Activated T-cell treated with anti-CD3 and anti-CD28 coated beads, Interleukin-2, amount 50 U/mL, for 72 hours (primary cell): ENCODE measurements around the gene FXR2. TPM values are rescaled to one million over a fixed set of nuclear protein-coding genes. Genes with fewer than 3 reads are reported as not detected.
A peak's percentile ranks its signal among the peaks of the same experiment; 100 is the strongest.

ENCODE experiments used
- ATAC-seq, 2 donors: fragments of 150-1000 bp; cut with Tn5 transposase; replicated peaks in 1 of 2; 2 replicates each; pipeline ENCODE4 v1.10.0; 2021; ENCODE audit warnings: moderate library complexity in 2 of 2, mild to moderate bottlenecking in 1 of 2
- DNase-seq, 2 donors: peaks; one replicate each; pipeline ENCODE4 v3.0.0; 2021 to 2022; ENCODE audit warnings: mixed read lengths in 1 of 2
- H3K27ac Mint-ChIP-seq: one replicate; pipeline ENCODE4 v1.8.0; 2022; ENCODE audit warnings: mild to moderate bottlenecking, moderate library complexity, mixed read lengths
- H3K27me3 Mint-ChIP-seq: one replicate; pipeline ENCODE4 v1.8.0; 2022; ENCODE audit warnings: low read depth, mixed read lengths
- H3K36me3 Mint-ChIP-seq, 2 donors: one replicate each; pipeline ENCODE4 v1.8.0; 2022; ENCODE audit warnings: mixed read lengths in 2 of 2, mild to moderate bottlenecking in 1 of 2; ENCODE audit not compliant: insufficient read depth in 2 of 2
- H3K4me1 Mint-ChIP-seq: one replicate; pipeline ENCODE4 v1.8.0; 2022; ENCODE audit warnings: low read depth, mixed read lengths
- H3K4me3 Mint-ChIP-seq, 2 donors: one replicate each; pipeline ENCODE4 v1.8.0; 2022; ENCODE audit warnings: mild to moderate bottlenecking in 2 of 2, mixed read lengths in 2 of 2, moderate library complexity in 2 of 2
- H3K9me3 Mint-ChIP-seq, 2 donors: one replicate each; pipeline ENCODE4 v1.8.0; 2022; ENCODE audit warnings: mixed read lengths in 2 of 2
- total RNA-seq, 2 donors: library from RNA; stranded (reverse); gene quantifications; one replicate each; pipeline ENCODE4 v1.2.3, GENCODE V29; 2022

The FXR2 gene
- total RNA-seq, 2 donors from 2014 or later = 52.5 to 53.3 TPM

GRCh38 chr17:7579001-7579833 lies 35.5 kb downstream of the FXR2 start, which contains the start of gene CD68:
Gene CD68 (plus strand): TSS chr17:7579638. CDS start chr17:7579678, 40 bp downstream.
- peak within 1 kb of the TSS; percentile 52 to 83 for H3K4me3 Mint-ChIP-seq
- ATAC-seq = peak; percentile 59 to 70
- DNase-seq = peak; percentile 74 to 83
- H3K36me3 Mint-ChIP-seq = peaks cover 29 to 37% of the 10 kb centered on the region in 2 donors
- no peaks in the 10 kb centered on the region for H3K9me3 Mint-ChIP-seq
- peak within 1 kb of the TSS; percentile 68 for H3K27ac Mint-ChIP-seq
- H3K27me3 Mint-ChIP-seq = no peaks in the 10 kb centered on the region
- peaks cover 87% of the 10 kb centered on the region for H3K4me1 Mint-ChIP-seq

DNA sequence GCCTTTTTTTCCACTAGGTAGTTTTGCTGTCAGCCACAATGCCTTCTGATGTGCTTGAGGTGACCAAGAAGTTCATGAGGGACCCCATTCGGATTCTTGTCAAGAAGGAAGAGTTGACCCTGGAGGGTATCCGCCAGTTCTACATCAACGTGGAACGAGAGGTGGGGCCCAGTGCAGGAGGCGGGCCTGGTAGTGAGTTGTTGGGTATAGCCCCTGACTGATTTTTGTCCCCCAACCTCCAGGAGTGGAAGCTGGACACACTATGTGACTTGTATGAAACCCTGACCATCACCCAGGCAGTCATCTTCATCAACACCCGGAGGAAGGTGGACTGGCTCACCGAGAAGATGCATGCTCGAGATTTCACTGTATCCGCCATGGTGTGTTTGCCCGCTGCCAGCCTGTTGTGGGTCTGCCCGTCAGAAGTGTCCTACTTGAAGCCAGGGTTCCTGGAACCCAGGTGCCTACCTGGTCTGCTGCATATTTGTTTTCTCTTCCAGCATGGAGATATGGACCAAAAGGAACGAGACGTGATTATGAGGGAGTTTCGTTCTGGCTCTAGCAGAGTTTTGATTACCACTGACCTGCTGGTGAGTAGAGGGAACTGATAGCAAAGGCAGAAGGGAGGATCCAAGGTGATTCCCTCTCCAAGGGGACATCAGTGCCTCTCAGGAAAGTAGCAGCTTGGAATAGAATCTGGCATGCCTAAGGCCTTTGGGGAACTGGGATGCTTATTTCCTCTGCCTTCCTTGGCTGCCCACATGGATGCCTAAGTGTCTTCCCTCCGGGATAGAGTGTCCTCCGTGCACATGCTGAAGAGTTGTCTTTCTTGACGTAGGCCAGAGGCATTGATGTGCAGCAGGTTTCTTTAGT lies 37.1 kb downstream of the FXR2 start:
- Mint-ChIP-seq H3K4me3 (peak overlapping the region; percentile 32 to 42), H3K27ac (peak overlapping the region; percentile 80), H3K27me3 (no peaks in the 10 kb centered on the region), H3K9me3 (no peaks in the 10 kb centered on the region), H3K4me1 (peaks cover 88% of the 10 kb centered on the region), H3K36me3 (peaks cover 35 to 46% of the 10 kb centered on the region in 2 donors)
- ATAC-seq = no peak
- no peak for DNase-seq

DNA sequence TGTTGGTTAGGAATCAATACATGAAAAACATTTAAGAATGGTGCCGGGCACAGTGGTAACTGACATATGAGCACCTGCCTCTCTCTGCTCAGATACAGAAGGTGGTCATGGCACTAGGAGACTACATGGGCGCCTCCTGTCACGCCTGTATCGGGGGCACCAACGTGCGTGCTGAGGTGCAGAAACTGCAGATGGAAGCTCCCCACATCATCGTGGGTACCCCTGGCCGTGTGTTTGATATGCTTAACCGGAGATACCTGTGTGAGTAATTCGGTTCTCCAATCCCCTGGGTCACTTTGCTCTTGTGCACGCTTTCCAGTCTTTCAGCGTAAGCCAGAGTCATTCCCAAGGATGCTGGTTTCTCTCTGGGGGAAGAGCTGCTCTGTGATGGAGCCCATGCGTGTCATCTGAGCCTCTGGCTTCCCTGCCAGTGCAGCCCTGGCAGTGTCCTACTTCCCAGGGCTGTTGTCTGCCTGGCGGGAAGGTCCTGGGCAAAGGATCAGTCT lies 38.2 kb downstream of the FXR2 start:
- no peaks in the 10 kb centered on the region for H3K27me3 Mint-ChIP-seq
- peak overlapping the region; percentile 86 for H3K27ac Mint-ChIP-seq
- H3K4me3 Mint-ChIP-seq = peak overlapping the region; percentile 7 to 98
- H3K4me1 Mint-ChIP-seq = peaks cover 87% of the 10 kb centered on the region
- no peaks in the 10 kb centered on the region for H3K9me3 Mint-ChIP-seq
- DNase-seq (no peak), ATAC-seq (no peak)
- H3K36me3 Mint-ChIP-seq = peaks cover 33 to 47% of the 10 kb centered on the region in 2 donors

GRCh38 chr17:7575959-7576358 lies 38.7 kb downstream of the FXR2 start:
- H3K27ac Mint-ChIP-seq = peak overlapping the region; percentile 93
- no peaks in the 10 kb centered on the region for H3K27me3 Mint-ChIP-seq
- no peaks in the 10 kb centered on the region for H3K9me3 Mint-ChIP-seq
- H3K4me1 Mint-ChIP-seq = peaks cover 87% of the 10 kb centered on the region
- ATAC-seq (no peak), DNase-seq (no peak)
- peak overlapping the region; percentile 98 to 99 for H3K4me3 Mint-ChIP-seq
- peaks cover 33 to 47% of the 10 kb centered on the region in 2 donors for H3K36me3 Mint-ChIP-seq

DNA sequence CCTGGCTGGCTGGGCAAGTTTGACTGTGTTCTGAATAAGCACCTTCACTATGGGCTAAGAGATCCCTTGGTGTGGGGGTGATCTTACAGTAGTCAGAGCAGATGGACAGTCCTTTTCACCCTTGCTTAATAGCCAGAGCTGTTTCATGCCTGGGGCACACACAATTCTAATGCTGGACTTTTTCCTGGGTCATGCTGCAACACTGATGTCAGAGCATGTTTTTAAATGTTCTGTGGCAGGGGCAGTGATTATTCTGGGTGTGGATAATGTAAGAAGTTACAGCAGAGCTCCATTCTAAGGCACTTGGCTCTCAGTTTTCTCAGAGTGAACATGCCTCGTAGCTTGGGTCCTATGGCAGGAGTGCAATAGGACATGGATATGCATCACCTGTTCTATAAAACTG lies 39.2 kb downstream of the FXR2 start:
- ATAC-seq (no peak), DNase-seq (no peak)
- Mint-ChIP-seq H3K36me3 (peaks cover 33 to 46% of the 10 kb centered on the region in 2 donors), H3K27me3 (no peaks in the 10 kb centered on the region), H3K4me1 (peaks cover 87% of the 10 kb centered on the region), H3K4me3 (peak overlapping the region; percentile 98 to 99), H3K27ac (peak overlapping the region; percentile 93), H3K9me3 (no peaks in the 10 kb centered on the region)

GRCh38 chr17:7574176-7574953 lies 40.3 kb downstream of the FXR2 start:
- Mint-ChIP-seq H3K36me3 (peaks cover 30 to 46% of the 10 kb centered on the region in 2 donors), H3K27ac (peak overlapping the region; percentile 93), H3K9me3 (no peaks in the 10 kb centered on the region), H3K27me3 (no peaks in the 10 kb centered on the region), H3K4me3 (peak overlapping the region; percentile 98 to 99), H3K4me1 (peaks cover 86% of the 10 kb centered on the region)
- DNase-seq (no peak), ATAC-seq (no peak)

- peaks cover 28 to 43% of the 10 kb centered on the region in 2 donors for H3K36me3 Mint-ChIP-seq
- H3K27ac Mint-ChIP-seq = peak overlapping the region; percentile 98
- H3K27me3 Mint-ChIP-seq = no peaks in the 10 kb centered on the region
- H3K9me3 Mint-ChIP-seq = no peaks in the 10 kb centered on the region
- peak overlapping the region; percentile 98 to 99 for H3K4me3 Mint-ChIP-seq
- ATAC-seq = peak; percentile 44 to 45
- peak; percentile 89 to 90 for DNase-seq
- H3K4me1 Mint-ChIP-seq = peaks cover 77% of the 10 kb centered on the region
Measured at GRCh38 chr17:7573324-7574080, 41.2 kb downstream of the FXR2 start.

DNA sequence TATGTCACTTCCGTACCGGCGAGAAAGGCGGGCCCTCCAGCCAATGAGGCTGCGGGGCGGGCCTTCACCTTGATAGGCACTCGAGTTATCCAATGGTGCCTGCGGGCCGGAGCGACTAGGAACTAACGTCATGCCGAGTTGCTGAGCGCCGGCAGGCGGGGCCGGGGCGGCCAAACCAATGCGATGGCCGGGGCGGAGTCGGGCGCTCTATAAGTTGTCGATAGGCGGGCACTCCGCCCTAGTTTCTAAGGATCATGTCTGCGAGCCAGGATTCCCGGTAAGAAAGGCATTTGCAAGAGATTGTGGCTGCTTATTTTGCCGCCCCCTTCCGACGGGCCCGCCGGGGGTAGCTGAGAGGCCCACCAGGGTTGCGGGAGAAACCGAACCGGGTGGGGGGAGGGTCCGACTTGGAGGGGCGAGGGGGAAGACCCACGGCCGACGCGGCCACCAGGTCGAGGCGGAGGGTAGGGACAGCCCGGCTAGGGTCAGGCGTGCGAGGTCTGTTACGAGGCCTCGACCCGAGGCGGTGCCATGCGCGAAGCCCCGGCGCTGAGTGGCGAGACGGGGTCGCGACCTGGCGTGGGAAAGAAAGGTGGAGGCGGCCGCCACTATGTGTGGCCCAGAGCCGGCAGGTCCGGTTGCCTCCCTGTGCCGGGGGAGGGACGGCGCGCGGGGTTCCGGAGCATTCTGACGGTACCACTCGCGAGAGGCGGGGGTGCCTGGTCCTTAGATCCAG lies 41.9 kb downstream of the FXR2 start:
- Mint-ChIP-seq H3K9me3 (no peaks in the 10 kb centered on the region), H3K27me3 (no peaks in the 10 kb centered on the region), H3K27ac (peak overlapping the region; percentile 98), H3K4me1 (peaks cover 70% of the 10 kb centered on the region), H3K36me3 (peaks cover 25 to 41% of the 10 kb centered on the region in 2 donors), H3K4me3 (peak overlapping the region; percentile 98 to 99)
- DNase-seq = peak in 1 of 2 donors; percentile 100
- peak; percentile 86 for ATAC-seq

DNA sequence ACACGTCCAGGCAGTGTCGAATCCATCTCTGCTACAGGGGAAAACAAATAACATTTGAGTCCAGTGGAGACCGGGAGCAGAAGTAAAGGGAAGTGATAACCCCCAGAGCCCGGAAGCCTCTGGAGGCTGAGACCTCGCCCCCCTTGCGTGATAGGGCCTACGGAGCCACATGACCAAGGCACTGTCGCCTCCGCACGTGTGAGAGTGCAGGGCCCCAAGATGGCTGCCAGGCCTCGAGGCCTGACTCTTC lies 42.4 kb downstream of the FXR2 start:
- DNase-seq (peak in 1 of 2 donors; percentile 99), ATAC-seq (no peak)
- H3K4me3 Mint-ChIP-seq = peak overlapping the region; percentile 98 to 99
- H3K9me3 Mint-ChIP-seq = no peaks in the 10 kb centered on the region
- peak overlapping the region; percentile 98 for H3K27ac Mint-ChIP-seq
- peaks cover 24 to 44% of the 10 kb centered on the region in 2 donors for H3K36me3 Mint-ChIP-seq
- no peaks in the 10 kb centered on the region for H3K27me3 Mint-ChIP-seq
- peaks cover 65% of the 10 kb centered on the region for H3K4me1 Mint-ChIP-seq

GRCh38 chr17:7570351-7570750 lies 44.3 kb downstream of the FXR2 start:
- no peaks in the 10 kb centered on the region for H3K9me3 Mint-ChIP-seq
- no peaks in the 10 kb centered on the region for H3K27me3 Mint-ChIP-seq
- no peak for ATAC-seq
- H3K4me3 Mint-ChIP-seq = no peak overlapping the region
- DNase-seq = no peak
- no peak overlapping the region for H3K27ac Mint-ChIP-seq
- H3K4me1 Mint-ChIP-seq = peaks cover 52% of the 10 kb centered on the region
- peaks cover 26 to 35% of the 10 kb centered on the region in 2 donors for H3K36me3 Mint-ChIP-seq

GRCh38 chr17:7569571-7569970 lies 45.1 kb downstream of the FXR2 start:
- H3K4me3 Mint-ChIP-seq = no peak overlapping the region
- no peaks in the 10 kb centered on the region for H3K9me3 Mint-ChIP-seq
- H3K27me3 Mint-ChIP-seq = no peaks in the 10 kb centered on the region
- H3K4me1 Mint-ChIP-seq = peaks cover 46% of the 10 kb centered on the region
- no peak for ATAC-seq
- peaks cover 18 to 28% of the 10 kb centered on the region in 2 donors for H3K36me3 Mint-ChIP-seq
- no peak for DNase-seq
- no peak overlapping the region for H3K27ac Mint-ChIP-seq
